ENCODE data around the gene TNFAIP2.
"Not testable (repeated sequence)": the region's sequence is repeated elsewhere in the genome, so short reads cannot be mapped to it uniquely, and the experiment has no call there.

Gene TNFAIP2

GRCh38 chr14:103135333-103136260, 12.3 kb downstream of the TNFAIP2 start:
- DNase-seq (ENCODE audit: low spot score), result no peak

DNA sequence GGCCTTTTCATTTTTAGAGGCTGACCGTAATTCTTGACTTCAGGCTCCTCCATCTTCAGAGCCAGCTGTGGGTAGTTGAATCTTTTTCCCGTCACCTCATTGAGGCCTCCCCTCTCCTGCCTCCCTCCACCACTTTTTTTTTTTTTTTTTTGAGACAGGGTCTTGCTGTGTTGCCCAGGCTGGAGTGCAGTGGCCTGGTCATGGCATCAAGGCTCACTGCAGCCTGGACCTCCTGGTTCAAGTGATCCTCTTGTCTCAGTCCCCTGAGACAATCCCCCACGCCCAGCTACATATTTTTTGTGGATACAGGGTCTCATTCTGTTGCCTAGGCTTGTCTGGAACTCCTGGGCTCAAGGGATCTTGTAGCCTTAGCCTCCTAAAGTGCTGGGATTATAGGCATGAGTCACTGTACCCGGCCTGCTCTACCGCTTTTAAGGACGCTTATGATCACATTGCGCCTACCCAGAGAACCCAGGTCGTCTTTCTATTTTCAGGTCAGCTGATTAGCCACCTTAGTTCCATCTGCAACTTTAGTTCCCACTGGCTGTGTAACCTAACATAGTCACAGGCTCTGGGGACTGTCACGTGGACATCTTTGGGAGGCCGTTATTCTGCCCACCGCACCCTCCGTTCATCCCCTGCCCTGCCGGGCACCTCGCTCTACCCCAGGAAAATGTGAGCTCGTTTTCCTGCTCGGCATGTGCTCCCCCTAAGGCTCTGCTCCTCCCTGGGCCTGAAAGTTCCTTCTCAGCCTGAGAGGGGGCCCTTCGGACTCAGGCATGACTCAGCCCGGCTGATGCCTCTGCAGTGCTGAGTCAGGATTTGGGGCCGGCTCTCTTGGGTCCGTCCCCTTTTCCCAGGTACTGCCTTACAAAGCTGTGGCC, 13.4 kb downstream of the TNFAIP2 start:
- no peak for DNase-seq (ENCODE audit: low spot score)

DNA sequence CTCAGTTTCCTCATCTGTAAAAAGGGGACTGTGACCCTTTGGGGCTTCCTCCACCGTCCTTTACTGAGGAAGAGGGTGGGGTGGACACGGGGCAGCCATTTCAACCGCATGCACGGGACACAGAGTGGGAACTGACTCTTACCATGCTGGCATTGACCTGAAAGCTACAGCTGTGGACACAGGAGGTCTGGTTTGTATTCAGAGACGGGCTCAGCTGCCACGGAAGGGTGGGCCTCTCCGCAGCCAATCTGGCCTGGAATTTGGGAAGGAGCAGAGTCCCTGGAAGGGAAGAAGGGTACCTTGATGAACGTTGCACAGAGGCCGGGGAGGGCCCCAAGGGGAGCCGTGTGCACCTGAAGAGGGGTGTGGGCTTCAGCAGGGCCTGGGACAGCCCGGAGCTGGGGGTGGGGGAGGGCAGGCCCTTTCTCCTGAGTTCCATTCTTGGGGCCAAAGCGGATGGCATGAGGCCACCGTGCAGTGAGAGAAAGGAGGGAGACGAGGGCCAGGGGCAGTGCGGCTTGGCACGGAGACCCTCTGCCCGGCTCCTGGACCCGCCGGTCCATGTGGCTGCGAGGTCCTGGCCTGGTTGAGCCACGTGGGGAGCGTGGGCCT, 14.5 kb downstream of the TNFAIP2 start:
- DNase-seq (ENCODE audit: low spot score), result no peak

DNA sequence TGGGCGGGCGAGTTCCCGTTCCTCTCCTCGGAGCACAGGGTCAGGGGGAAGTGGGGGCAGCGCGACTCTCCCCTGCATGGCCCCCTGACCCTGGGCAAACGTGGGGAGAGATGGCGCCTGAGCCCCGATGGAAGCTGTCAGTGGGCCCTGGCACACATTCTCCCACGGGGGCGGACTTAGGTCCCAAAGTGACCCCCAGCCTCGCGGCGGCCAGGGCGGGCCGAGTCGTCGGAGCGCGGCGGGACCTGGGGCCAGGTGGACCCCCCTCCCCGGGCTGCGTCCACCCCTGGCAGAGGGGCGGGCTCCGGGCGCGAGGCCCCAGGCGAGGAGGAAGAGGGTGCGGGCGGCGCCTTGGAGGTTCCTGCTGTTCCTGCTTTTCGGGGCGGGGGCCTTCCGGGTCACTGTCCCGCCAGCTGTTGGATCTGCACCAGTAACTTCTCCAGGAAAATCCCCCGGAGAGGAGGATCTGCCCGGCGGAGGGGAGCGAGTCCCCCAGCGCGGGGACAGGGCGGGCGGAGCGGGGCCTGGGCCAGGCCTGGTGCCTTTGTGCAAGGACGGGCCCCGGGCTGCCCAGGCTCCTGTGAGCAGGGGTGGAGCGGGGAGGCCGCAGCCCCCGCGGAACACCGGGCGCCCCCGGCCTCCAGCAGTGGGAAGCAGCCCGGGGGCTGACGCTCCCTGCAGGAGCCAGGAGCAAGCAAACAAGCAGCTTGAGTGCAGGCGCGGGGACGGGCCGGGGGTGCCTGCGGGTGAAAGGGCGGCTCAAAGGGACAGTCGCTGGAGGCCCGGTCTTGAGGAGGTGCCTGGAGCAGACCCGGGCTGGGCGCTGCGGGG, 15.3 kb downstream of the TNFAIP2 start:
- DNase-seq (ENCODE audit: low spot score), result no peak

GRCh38 chr14:103139132-103140025, 16.1 kb downstream of the TNFAIP2 start:
- DNase-seq (ENCODE audit: low spot score), result no peak

DNA sequence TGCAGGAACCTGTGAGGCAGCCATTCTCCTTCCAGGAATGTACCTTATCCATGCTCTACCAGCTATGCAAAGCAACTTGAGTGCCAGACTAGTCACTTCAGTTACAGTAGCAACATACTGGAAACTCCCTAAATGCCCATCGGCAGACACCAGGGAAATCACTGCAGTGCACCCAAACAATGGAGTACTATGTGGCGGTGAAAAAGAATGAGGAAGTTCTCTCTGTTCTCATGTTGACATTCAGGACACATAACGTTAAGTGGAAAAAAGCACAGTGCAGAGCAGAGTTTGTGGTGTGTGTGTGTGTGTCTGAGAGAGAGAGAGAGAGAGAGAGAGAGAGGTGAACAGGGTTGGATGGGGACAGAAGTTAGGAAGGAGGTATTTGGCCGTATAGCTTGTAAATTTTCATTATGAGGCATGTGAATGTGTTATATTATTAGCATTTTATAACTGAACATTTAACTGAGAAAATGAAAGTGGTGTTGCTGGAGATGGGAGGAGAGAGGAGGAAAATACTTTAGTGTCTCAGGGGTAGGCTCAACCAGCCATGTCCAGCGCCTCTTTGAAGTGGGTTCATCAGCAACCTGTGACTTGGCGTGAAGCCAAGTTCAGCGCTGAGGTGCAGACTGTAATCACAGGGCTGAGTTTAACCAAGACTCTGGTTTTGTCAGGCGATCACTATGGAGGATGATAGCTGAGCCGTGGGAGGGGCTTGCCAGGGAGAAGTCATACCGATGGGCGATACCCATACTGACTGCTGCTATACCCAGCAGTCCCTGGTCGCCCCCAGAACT, 17.3 kb downstream of the TNFAIP2 start:
- DNase-seq (ENCODE audit: low spot score), result no peak

DNA sequence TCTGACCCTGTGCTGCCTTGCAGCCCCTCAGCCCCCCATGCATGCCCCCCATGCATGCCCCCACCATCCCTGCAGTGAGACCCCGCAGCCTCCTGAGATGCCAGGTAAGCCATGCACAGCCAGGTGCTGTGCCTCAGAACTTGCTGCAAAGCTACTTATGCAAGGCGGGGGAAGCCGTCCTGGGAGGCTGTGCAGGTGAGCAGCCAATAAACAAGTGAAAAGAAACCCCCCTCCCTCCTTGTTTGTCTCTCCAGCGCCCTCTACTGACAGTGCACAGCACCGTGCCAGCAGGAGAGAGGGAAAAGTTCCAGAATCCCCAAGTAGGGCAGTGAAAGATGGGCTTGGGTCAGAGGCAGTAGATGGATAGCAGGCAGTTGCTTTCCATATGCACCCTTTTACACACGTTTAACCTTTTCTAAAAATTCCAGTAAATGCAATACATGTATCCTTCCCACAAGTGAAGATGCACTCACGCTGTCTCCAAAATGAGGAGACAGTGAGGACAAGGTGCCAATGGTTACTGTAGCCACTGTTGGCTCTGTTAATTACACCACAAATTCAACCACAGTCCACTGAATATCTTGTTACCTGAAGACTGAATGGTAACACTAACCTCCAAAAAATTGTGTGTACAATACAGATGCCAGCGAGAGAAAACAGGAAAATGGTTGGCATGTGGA, 18.0 kb downstream of the TNFAIP2 start:
- peak; percentile 52 for DNase-seq (ENCODE audit: low spot score)

- no peak for DNase-seq (ENCODE audit: low spot score)
These were observed 18.8 kb downstream of the TNFAIP2 start for GRCh38 chr14:103142026-103142425.

DNA sequence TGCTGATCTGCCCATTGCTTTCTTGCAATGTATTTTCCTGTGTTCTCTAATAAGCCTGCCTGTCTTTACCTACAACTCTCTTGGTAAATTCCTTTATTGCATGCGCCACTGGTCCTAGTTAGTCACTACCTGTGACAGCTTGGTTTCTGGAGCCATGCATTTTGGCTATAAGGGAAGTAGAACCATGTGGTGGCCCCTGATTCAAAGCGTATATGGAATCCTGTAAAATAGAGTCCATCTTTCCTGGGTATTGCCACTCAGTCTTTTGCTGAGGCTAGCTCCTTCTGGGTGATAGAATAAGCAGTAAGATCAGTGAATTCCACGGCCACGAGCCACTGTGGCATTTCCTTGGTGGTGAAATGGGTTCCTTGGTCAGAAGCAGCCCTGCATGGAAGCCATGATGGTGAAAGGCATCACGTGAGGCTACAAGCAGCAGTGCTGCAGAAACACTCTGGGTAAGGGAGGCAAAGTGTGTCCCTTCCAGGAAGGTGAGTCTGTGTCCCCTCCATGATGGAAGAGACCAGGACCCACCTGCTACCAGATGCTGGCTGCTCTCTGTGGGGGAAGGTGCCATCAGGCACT, 19.6 kb downstream of the TNFAIP2 start:
- no peak for DNase-seq (ENCODE audit: low spot score)

DNA sequence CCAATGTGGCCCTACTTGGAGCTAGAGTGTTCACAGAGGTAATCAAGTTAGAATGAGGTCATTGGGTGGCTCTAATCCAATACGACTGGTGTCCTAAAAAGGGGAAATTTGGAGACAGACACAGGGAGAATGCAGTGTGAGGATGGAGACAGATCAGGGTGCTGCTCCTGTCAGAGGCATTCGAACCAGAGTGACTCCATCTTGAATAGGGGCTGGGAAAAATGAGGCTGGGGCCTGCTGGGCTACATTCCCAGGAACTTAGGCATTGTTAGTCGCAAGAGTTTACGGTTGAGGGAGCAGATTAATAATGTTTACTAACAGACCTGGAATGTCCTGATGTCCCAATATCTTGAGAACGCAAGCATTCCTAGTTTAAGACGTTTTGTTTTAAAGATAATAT, 20.2 kb downstream of the TNFAIP2 start:
- DNase-seq (ENCODE audit: low spot score), result no peak

DNA sequence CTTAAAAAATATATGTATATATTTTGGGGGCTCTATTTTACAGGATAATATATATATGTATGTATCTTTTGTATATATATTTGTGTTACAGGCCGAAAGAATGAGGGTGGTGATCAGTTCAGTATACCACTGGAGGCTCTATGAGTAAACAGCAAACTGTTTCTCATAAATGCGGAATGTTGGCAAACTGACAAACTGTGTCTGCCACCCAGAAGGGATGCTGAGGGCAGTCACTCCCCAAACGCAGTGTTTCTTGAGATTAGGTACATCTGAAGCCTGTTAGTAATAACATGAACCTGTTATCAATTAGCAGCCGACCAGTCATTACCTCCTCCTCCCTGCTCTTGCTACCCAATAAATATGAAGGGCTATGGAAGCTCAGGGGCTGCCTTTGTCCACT, 20.8 kb downstream of the TNFAIP2 start:
- no peak for DNase-seq (ENCODE audit: low spot score)

GRCh38 chr14:103146141-103146709, 23.0 kb downstream of the TNFAIP2 start:
- DNase-seq (ENCODE audit: low spot score), result no peak

- no peak for DNase-seq (ENCODE audit: low spot score)
These were observed 26.3 kb downstream of the TNFAIP2 start for GRCh38 chr14:103149351-103150237.

GRCh38 chr14:103151270-103151945, 28.1 kb downstream of the TNFAIP2 start:
- DNase-seq (ENCODE audit: low spot score), result no peak

- no peak for DNase-seq (ENCODE audit: low spot score)
These were observed 31.7 kb downstream of the TNFAIP2 start for GRCh38 chr14:103155010-103155409.

GRCh38 chr14:103155416-103155815, 32.2 kb downstream of the TNFAIP2 start:
- DNase-seq (ENCODE audit: low spot score), result not testable (repeated sequence)
